GM04504 (cell line): ENCODE results near the gene SCAI.
"Not testable (repeated sequence)": the region's sequence is repeated elsewhere in the genome, so short reads cannot be mapped to it uniquely, and the experiment has no call there.

ENCODE experiments used
- DNase-seq: peaks from one replicate; pipeline ENCODE4 v3.0.0-alpha.2; 2012; ENCODE audit warnings: low read depth

Gene SCAI

DNA sequence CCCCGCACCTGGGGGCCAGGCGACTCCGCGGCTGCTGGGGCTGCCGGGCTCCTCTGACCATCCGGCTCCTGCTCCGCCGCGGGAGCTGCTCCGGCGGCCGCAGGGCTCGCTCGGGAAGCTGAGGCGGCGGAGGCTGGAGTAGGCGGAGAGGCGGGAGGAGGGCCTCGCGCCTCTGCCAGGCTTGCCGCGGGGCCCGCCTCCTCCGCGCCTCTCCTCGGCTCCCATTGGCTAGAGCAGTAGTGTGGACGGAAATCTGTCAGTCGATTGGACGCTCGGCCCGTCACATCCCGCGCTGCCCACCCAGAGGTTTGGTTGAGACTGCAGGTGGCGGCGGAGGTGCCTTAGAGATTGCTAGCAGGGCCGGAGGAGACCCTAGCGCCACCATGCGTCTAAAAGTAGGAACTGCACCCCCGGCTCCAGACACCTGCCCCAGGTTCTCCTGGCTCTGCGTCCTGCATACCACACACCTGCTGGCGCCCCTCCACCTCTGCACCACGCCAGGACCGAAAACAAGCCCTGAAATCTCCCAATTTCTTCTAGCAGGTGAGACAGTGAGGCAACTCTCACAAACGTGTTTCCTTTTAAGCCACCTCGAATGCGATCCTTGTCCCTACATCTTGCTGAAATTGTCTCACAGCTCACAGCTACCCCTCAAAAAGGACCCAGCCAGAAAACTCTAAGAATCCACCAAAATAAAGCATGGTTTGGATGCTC is at the start of gene SCAI:
Gene SCAI, minus strand, starts transcription at position 152 of the 714 bp plus-strand sequence. Its CDS starts 91 bp downstream, at position 61.
- peak; percentile 97 for DNase-seq

GRCh38 chr9:125190361-125190801 is 47.1 kb upstream of the SCAI start:
- DNase-seq: no peak

- peak; percentile 90 for DNase-seq
These were observed 46.3 kb upstream of the SCAI start, which contains the start of gene PPP6C for GRCh38 chr9:125189361-125190289. Gene PPP6C (minus strand): TSS chr9:125189803. CDS start chr9:125189718, 85 bp downstream.

GRCh38 chr9:125189011-125189360 is 45.7 kb upstream of the SCAI start:
- DNase-seq: no peak

DNA sequence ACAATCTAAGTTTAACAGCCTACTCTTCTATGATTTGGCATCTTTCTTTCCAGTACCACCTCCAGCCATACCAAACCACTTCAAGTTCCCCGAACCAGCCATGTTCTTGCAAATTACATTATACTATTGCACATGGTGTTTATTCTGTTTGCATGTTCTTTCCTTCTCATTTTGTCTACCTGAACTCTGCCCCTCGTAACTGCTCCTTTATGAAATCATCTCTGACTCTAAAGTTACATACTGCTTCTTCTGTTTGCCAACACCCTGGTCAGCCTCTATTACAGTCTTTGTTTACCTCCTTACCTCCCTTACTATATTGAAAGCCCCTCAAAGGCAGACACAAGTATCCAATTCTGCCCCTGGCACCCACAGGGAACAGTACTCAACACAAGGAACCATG is 40.2 kb upstream of the SCAI start:
- no peak for DNase-seq

DNA sequence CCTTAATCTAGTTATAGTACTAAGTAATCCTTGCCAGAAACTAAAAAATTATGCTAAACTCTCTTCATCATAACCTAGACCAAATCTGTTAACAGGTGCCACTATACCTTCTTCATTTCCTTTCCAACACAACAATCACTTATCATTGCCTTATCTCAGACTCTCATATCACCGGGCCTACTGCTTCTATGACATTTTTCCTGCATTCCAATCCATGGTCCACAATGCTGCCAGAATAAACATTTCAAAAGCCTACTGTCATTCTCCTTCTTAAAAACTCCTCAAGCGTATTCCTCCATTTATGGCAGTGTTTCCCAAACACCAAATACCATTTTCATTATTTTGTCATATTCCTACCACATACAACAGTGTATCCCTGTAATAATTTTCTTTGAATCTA is 39.7 kb upstream of the SCAI start:
- no peak for DNase-seq

DNA sequence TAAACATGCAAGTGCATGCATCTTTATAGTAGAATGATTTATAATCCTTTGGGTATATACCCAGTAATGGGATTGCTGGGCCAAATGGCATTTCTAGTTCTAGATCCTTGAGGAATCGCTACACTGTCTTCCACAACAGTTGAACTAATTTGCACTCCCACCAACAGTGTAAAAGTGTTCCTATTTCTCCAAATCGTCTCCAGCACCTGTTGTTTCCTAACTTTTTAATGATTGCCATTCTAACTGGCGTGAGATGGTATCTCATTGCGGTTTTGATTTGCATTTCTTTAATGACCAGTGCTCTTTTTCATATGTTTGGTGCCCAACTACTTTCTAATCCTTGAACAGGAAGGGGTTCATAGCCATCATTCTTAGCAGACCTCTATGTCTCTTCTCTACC is 38.4 kb upstream of the SCAI start:
- DNase-seq: not testable (repeated sequence)

DNA sequence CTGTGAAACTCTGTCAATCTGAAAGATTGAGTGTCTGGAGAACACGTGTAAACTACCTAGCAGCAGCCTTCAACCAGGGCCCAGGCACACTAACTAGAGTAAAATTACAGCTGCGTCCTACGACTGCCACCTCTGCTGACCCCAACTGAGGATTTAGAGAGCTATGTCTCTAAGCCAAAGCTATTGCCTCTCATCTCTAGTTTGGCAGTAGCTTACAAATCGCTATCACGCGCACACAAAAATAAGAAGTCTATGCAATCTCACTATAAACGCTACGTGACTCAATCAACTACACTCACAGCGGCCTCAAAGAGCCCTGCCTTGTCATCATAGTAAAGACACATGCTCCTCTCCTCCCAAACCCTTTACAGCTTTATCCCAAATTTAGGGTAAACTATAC is 37.5 kb upstream of the SCAI start:
- no peak for DNase-seq

GRCh38 chr9:125179776-125180175 is 36.4 kb upstream of the SCAI start:
- not testable (repeated sequence) for DNase-seq

GRCh38 chr9:125177888-125178287 is 34.6 kb upstream of the SCAI start:
- DNase-seq: no peak

- DNase-seq: peak; percentile 58
These were observed 33.3 kb upstream of the SCAI start for GRCh38 chr9:125176636-125177035.

DNA sequence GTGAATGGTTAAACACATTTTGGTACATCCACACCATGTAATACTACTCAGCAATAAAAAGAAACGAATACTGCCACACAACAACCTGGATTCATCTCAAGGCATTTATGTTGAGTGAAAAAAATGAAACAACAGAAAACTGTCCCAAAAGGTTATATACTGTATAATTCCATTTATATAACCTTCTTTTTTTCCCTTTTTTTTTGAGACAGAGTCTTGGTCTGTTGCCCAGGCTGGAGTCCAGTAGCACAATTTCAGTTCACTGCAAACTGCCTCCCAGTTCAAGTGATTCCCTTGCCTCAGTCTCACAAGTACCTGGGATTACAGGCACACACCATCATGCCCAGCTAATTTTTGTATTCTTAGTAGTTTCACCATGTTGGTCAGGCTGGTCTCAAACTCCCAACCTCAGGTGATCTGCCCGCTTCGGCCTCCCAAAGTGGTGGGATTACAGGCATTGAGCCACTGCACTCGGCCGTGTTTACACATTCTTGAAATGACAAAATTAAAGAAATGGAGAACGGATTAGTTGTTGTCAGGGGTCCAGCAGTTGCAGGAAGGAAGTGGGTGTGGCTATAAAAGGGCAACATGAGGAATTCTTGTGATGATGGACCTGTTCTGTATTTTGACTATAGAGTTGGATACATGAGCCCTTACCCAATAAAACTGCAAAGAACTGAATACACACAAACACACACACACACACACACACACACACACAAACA is 28.9 kb upstream of the SCAI start:
- no peak for DNase-seq

DNA sequence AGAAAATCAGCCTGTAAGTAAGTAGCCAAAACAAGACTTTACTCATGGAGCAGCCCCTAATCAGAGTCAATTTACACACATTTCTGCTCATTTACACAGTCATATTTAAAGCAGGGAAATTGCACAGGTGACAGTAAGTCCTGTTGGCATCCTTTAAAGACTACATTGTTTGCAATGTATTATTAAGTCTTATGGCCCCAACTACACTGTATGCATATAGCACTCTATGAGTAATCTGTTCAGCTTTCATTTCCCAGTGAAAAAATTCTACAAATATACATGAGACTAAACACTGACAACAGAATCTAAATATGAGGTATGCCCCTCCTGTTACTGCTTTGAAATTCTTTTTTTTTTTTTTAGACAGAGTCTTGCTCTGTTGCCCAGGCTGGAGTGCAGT is 26.6 kb upstream of the SCAI start:
- no peak for DNase-seq

DNA sequence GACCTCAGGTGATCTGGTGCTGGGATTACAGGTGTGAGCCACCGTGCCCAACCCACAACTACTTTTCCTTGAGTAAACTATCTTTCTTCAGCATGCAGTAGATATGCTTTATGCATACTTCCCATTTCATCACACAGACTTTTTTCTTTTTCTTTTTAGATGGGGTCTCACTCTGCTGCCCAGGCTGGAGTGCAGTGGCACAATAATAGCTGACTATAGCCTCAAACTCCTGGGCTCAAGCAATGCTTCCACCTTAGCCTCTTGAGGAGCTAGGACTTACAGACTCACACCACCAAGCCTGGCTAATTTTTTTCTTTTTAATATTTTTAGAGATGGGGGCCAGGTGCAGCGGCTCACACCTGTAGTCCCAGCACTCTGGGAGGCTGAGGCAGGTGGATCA is 23.4 kb upstream of the SCAI start:
- DNase-seq: no peak

- not testable (repeated sequence) for DNase-seq
These were observed 19.6 kb upstream of the SCAI start for GRCh38 chr9:125162891-125163290.

- no peak for DNase-seq
These were observed 18.1 kb upstream of the SCAI start for GRCh38 chr9:125161284-125161918.

DNA sequence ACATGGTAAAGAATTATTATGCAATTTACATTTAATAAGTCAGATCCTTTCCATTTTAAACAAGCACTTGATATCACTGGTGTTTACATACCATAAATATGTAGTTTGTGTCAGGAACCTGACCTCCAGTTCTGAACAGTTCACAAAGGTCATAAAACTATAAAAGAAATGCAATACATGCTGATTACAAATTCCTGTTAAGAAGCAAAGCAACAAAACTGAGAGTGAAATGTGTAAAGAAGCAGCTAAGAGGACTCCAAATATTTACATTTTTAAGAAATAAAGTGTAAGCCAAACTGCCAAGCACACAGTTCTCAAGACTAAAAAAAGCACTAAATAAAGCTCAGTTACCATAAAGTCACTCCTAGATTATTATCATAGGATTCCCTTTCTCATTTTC is 17.4 kb upstream of the SCAI start:
- no peak for DNase-seq

GRCh38 chr9:125156551-125156950 is 13.2 kb upstream of the SCAI start:
- DNase-seq: no peak

GRCh38 chr9:125153712-125154367 is 10.5 kb upstream of the SCAI start:
- DNase-seq: no peak

- no peak for DNase-seq
These were observed 8.4 kb upstream of the SCAI start for GRCh38 chr9:125151730-125152129.
